ENCODE data around the gene ARF5.

- TF ChIP-seq POLR2AphosphoS5 (IDR thresholded peaks at IDR 0.05) (no peak), CTCF (IDR thresholded peaks at IDR 0.05 in 8 of 11, conservative IDR thresholded peaks at IDR 0.05 in 3 of 11) (no peak), POLR2A (IDR thresholded peaks at IDR 0.05) (no peak)
These were observed 50.0 kb downstream of the ARF5 start for GRCh38 chr7:127638197-127638596.
